Motor neuron (in vitro differentiated cells): Measurements from ENCODE around the gene GP1BA. TPM values are rescaled to one million over a fixed set of nuclear protein-coding genes. Genes with fewer than 3 reads are reported as not detected.

Experiments
- ATAC-seq, 8 experiments: fragments of 200-7000 bp; cut with Tn5 transposase; replicated peaks in 6 of 8; 2 replicates each; pipeline ENCODE4 v1.8.0; 2021; ENCODE audit warnings: mild to moderate bottlenecking in 8 of 8, moderate library complexity in 8 of 8
- H3K27ac ChIP-seq, 2 donors: fragments of 250-450 bp; sonication (Bioruptor Pico); 2 replicates each; pipeline ENCODE4 v1.9.0; 2021; ENCODE audit warnings: antibody characterized with exemption in 2 of 2, mild to moderate bottlenecking in 2 of 2, moderate library complexity in 1 of 2
- H3K4me1 ChIP-seq, 2 donors: fragments of 250-450 bp; sonication (Bioruptor Pico); replicated peaks in 1 of 2; 2 replicates each; pipeline ENCODE4 v1.6.1; 2021; ENCODE audit warnings: antibody characterized with exemption in 2 of 2, mild to moderate bottlenecking in 2 of 2, moderate library complexity in 1 of 2
- H3K4me3 ChIP-seq, 5 donors: fragments of 250-450 bp; sonication (Bioruptor Pico); 2 replicates each; pipeline ENCODE4 v1.9.0; 2021; ENCODE audit warnings: antibody characterized with exemption in 5 of 5, mild to moderate bottlenecking in 5 of 5, moderate library complexity in 4 of 5
- WGBS, 10 experiments: fragments of 450-650 bp; shearing (Covaris generic); methylation state at CpG; one replicate each; pipeline ENCODE4 v1.0.0; 2022; 5-methylcytosine and 5-hydroxymethylcytosine counted together
- in situ Hi-C, 9 experiments: fragments of 400-800 bp; cut with MboI; loops; one replicate each; pipeline ENCODE4 v1.15.0; 2021; ENCODE audit warnings: low sequenced_read_pairs in 9 of 9, low pct_unique_long_range_greater_than_20kb in 2 of 9; ENCODE audit not compliant: unreplicated experiment in 9 of 9
- total RNA-seq, 8 experiments: library from RNA; unstranded; fragments of 300-600 nt; gene quantifications; 2 replicates each; pipeline versions ENCODE4 v1.2.3 to v1.2.4, GENCODE V29; 2022

GP1BA gene
- total RNA-seq, 8 experiments from 2014 or later, result 0.58 to 3.5 (median 0.94) TPM

DNA sequence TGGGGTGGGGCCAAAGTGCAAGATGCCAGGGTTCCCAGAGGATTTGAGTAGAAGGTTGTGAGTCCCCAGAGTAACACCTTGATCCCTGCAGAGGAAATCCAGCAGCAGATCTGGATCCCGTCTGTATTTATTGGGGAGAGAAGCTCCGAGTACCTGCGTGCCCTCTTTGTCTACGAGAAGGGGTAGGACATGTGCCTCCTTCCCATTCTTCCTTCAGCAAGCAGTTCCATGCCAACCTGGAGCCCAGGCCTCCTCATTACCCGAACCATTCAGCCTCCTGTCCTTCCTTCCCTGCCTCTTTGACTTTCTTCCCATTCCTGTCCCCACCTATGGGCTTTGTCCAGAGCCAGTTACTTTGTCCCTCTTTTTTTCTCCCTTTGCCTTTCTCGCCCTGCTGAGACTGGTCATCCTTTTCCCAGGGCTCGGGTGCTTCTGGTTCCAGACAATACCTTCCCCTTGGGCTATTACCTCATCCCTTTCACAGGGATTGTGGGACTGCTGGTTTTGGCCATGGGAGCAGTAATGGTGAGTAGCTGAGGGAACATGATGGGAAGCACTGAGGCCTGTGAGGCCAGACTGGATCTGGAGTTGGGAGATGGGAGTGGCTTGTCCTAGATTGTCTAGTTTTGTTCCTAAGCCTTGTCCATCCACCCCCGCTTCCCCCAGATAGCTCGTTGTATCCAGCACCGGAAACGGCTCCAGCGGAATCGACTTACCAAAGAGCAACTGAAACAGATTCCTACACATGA, 10.9 kb downstream of the GP1BA start:
- H3K4me1 ChIP-seq, result peaks cover 23 to 26% of the 10 kb centered on the region in 2 donors
- WGBS, 10 experiments, result 67 to 100% (median 80%) methylated on average over 1 to 11 of the region's 13 CpGs; no CpG with 5 or more reads in 2 of the 10 experiments
- ATAC-seq, result no peak
- no peak overlapping the region for H3K4me3 ChIP-seq
- in situ Hi-C loops, result no loop called here
- H3K27ac ChIP-seq, result no peak overlapping the region

DNA sequence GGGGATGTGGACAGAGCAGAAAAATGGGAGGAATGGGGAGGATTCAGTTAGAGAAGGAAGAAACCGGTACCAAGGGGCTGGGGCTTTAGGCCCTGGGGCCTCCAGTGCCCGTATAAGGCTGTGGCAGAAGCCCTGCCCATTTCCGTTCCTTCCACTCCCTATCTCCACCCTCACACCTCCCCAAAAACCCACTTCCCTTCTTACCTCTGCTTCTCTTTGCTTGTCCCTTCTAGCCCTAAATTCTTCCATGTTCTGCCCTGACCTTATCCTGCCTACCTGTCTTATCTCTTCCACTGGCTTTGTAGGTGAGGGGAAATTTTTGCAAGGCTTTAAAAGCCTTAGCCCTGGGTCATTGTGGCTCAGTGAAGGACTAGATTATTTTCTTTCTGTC, 12.1 kb downstream of the GP1BA start:
- no peak for ATAC-seq
- peaks cover 14 to 19% of the 10 kb centered on the region in 2 donors for H3K4me1 ChIP-seq
- H3K4me3 ChIP-seq, result no peak overlapping the region
- in situ Hi-C loops, result no loop called here
- WGBS, 10 experiments, result 0 to 90% (median 60%) methylated on average over 1 to 3 of the region's 3 CpGs; no CpG with 5 or more reads in 3 of the 10 experiments
- H3K27ac ChIP-seq, result no peak overlapping the region

DNA sequence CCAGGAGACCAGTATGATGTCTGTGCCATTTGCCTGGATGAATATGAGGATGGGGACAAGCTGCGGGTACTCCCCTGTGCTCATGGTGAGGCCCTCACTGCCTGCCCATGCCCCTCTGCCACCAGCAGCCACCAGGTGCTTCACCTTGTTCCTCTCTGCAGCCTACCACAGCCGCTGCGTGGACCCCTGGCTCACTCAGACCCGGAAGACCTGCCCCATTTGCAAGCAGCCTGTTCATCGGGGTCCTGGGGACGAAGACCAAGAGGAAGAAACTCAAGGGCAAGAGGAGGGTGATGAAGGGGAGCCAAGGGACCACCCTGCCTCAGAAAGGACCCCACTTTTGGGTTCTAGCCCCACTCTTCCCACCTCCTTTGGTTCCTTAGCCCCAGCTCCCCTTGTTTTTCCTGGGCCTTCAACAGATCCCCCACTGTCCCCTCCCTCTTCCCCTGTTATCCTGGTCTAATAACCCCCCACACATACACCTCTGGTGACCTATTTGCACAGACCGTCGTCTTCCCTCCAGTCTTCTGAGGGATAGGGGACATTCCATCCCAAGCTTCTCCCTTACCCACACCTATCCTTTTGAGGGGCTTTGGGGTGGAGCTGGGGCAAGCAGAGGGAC, 12.6 kb downstream of the GP1BA start:
- Histone ChIP-seq H3K27ac (no peak overlapping the region), H3K4me1 (peaks cover 14 to 19% of the 10 kb centered on the region in 2 donors), H3K4me3 (no peak overlapping the region)
- no peak for ATAC-seq
- WGBS, 10 experiments, result 75 to 100% (median 80%) methylated on average over 2 to 4 of the region's 8 CpGs; no CpG with 5 or more reads in 7 of the 10 experiments
- in situ Hi-C loops, result no loop called here

DNA sequence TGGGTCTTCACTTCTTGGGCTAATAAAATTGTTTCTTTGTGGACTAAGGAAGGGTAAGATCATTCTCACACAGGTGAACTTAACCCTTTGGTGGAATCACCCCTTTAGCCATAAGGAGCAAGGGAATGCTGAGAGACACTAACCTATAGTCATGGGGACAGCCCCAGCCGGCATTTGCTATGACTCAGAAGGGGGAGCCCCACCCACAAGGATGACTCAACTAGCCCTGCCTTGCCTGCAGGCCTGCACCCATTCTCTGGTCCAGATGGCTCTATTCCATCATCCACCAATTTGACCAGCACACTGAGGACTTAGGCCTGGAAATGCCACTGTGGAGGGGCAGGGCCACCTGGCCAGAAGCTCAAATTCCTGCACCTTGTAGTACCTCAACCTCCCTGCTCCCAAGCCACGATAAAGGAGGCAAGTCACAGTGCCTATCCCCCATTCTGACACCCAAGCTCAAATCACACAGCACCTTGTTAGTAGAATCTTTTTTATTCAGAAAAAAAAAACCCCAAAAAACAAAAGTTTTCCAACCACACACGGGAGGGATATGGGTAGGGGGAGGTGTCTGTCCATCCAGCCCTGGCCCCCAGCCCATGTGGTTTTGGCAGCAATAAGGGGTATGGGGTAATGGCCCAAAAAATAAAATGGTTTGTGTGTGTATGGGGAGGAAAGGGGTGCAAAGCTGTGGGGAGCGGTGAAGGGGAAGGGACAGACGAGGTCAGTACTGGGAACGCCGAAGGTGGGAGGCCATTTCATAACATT, 13.3 kb downstream of the GP1BA start:
- Histone ChIP-seq H3K4me1 (peaks cover 18 to 22% of the 10 kb centered on the region in 2 donors), H3K27ac (no peak overlapping the region), H3K4me3 (no peak overlapping the region)
- in situ Hi-C loops, result no loop called here
- ATAC-seq, result peak in 6 of 8 experiments; percentile 8 to 20 (median 10)
- 0 to 100% (median 27%) methylated on average over 1 to 2 of the region's 7 CpGs; no CpG with 5 or more reads in 4 of the 10 experiments for WGBS, 10 experiments

DNA sequence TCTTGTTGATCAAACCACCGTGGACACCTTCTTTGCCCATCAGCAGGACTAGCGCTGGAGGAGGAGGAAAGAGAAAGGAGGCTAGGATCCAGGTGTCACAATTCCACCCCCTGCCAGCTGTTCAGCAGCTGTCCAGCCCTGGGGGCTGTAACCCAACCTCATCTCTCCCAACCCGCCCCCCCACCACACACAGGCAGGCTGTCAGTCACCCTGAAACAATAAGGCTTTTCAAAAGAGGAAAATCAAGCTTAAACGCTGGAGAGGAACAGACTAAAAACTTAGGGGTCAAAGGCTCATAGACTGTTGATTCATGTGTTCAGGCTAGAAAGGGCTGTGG, 13.8 kb downstream of the GP1BA start:
- Histone ChIP-seq H3K4me1 (peaks cover 24 to 28% of the 10 kb centered on the region in 2 donors), H3K4me3 (no peak overlapping the region), H3K27ac (no peak overlapping the region)
- 0 to 59% (median 0%) methylated on average over 1 to 2 of the region's 4 CpGs; no CpG with 5 or more reads in 7 of the 10 experiments for WGBS, 10 experiments
- in situ Hi-C loops, result no loop called here
- ATAC-seq, result no peak

DNA sequence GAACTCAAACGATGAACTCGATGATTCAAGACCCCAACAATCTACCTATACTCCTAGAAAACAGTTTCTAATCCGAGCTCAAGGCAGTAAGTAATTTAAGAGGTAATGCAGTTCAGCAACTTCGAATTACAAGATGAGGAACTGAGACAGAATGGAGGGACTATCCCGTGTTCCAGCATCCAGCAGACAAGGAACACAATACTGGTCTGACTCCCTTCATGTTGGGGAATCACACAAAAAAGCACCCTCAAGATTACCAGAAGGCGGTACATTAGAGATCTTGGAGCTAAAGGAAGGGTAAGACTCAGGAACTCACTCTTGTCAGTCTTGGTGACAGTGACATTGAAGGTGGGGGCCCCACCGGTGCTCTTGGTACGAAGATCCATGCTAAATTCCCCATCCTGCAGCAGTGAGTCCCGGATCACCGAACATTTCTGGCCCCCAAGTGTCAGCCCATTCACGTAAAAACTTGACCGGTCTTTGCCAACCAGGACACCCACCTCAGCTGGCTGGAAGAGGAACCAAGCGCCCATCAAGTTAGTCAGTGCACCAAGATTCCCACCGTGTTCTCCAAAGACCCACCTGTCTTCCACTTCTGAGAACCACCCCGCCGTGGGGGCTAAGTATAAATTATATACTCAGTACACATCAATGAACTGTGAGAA, 14.4 kb downstream of the GP1BA start:
- ATAC-seq, result no peak
- H3K27ac ChIP-seq, result no peak overlapping the region
- peaks cover 24 to 30% of the 10 kb centered on the region in 2 donors for H3K4me1 ChIP-seq
- in situ Hi-C loops, result no loop called here
- WGBS, 10 experiments, result 8 to 73% (median 34%) methylated on average over 3 to 14 of the region's 16 CpGs; no CpG with 5 or more reads in 1 of the 10 experiments
- H3K4me3 ChIP-seq, result peak overlapping the region; percentile 63 to 94 (median 90)

DNA sequence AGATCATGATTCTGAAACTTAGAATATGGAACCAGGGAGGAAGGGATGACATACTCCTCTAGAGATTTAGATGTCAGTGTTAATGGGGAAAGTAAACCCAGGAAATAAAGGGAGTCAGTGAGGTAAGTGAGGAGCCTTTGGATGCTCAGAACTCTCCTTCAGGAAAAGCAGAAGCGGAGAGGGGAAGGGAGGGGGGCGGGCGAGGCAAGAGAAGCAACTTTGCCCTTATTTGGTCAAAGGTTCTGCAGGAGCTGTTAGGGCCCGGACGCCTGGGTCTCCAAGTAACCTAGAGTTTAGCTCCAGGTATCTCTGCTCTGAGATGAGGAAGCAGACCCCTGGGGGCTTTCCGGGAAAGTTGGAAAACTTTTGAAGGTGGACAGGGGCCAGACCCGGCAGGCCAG, 14.9 kb downstream of the GP1BA start:
- peaks cover 27 to 31% of the 10 kb centered on the region in 2 donors for H3K4me1 ChIP-seq
- H3K4me3 ChIP-seq, result peak overlapping the region; percentile 63 to 94 (median 90)
- in situ Hi-C loops, result no loop called here
- H3K27ac ChIP-seq, result peak overlapping the region in 1 of 2 donors; percentile 95
- WGBS, 10 experiments, result 0% methylated on average over 2 of the region's 7 CpGs; no CpG with 5 or more reads in 9 of the 10 experiments
- no peak for ATAC-seq

DNA sequence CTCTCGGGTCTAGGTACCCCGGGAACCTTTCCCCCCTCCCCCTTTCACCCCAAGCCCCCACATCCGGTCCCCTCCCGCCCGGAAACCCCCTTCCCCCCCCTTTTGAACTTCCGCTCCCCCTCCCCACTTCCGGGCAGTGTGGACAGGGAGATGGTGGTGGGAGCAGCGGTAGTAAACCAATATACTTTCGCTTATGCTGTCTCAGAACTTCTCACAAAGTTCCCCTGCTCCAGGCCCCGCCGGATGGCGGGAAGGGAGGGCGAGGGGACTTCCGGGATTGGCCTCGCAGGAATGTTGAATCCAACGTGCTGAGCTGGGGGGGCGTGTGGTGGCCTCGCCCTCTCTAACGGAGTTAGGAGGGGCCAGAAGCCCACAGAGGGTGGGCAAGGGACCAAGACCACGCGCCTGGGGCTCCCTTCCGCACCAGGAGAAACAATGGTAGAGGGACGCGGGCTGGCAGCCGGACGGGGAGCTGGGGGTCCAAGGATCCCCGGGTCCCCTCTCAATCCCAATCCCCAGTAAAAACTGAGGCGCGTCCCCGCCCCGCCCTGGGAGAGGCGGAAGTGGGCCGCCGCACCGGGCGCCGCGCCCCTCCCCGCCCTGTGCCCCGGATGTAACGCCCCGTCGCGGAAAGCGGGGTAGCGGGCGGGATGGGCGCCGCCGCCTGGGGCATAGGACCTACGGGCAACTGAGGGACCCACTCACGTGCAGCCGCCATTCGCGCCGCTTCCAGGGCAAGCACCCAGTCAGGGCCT, 15.5 kb downstream of the GP1BA start:
- peak overlapping the region; percentile 63 to 94 (median 90) for H3K4me3 ChIP-seq
- peak; percentile 2 to 7 (median 5) for ATAC-seq
- peak overlapping the region; percentile 94 to 95 for H3K27ac ChIP-seq
- in situ Hi-C loops, result no loop called here
- H3K4me1 ChIP-seq, result peaks cover 31 to 32% of the 10 kb centered on the region in 2 donors
- 0% methylated on average over 1 of the region's 56 CpGs; no CpG with 5 or more reads in 9 of the 10 experiments for WGBS, 10 experiments

DNA sequence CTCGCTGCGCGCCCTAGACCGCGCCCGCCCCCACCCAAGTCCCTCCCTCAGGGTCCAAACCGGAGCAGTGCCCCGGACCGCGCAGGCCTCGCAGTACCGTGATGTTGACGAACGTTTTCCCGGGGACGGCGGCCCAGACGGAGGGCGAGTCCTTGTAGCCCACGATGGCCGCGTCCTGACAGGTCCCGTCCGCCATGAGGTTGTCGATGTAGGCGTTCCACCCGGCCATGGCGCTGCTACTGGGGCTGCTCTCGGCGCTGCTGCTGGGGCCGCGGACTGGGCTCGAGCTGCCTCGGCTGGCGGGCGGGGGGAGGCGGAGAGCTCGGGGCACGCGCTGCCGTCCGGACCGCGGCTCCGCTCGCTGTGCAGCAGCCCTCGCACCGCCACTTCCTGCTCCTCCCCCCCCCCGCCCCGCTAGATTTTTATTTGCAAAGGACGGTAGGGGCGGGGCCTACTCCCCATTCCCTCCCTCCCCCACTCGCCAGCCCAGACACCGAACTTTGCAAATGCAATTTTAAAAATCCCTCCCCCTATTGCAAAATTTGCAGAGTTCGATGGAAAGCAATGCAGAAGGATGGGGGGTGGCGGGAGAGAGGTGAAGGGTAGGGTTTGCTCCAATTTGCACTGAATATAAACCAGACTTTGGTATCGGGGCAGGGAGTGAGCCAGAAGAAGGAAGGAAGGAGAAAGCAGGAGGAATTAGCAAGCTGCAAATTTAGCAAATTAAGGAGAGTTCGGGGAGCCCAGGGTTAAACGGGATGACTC, 16.3 kb downstream of the GP1BA start, which contains the start of gene PFN1:
PFN1 (minus strand) TSS at position 365 of the 765 bp plus-strand sequence; CDS start at position 229, 136 bp downstream.
- Histone ChIP-seq H3K4me1 (peaks cover 31 to 32% of the 10 kb centered on the region in 2 donors), H3K27ac (peak within 1 kb of the TSS; percentile 94 to 95), H3K4me3 (peak within 1 kb of the TSS; percentile 63 to 94 (median 90))
- 0 to 4% (median 0%) methylated on average over 1 to 4 of the region's 59 CpGs; no CpG with 5 or more reads in 5 of the 10 experiments for WGBS, 10 experiments
- in situ Hi-C loops, result no loop called here
- peak; percentile 14 to 57 (median 43) for ATAC-seq

DNA sequence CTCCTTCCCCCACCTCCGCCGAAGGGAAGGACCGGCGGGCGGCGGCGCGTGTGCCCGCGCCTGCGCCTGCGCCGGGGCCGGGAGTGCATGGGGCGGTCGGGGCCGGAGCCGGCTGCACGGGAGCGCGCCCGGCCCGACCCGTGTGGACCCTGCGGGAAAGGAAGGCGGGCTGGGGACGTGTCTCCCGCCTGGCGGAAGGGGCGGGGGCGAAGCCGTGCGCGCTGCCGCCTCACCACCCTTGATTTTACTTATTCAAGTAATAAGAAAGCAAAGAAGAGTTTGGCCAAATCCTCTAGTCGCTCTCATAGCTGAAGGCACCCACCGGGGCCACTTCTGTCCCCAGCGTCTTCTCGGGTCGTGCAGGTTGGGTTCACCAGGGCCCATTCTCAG, 16.8 kb downstream of the GP1BA start:
- peak; percentile 43 to 81 (median 72) for ATAC-seq
- WGBS, 10 experiments, result 0% methylated on average over 1 to 3 of the region's 40 CpGs; no CpG with 5 or more reads in 7 of the 10 experiments
- Histone ChIP-seq H3K4me3 (peak overlapping the region; percentile 63 to 94 (median 90)), H3K27ac (peak overlapping the region; percentile 94 to 95), H3K4me1 (peaks cover 31 to 32% of the 10 kb centered on the region in 2 donors)
- in situ Hi-C loops, result no loop called here

DNA sequence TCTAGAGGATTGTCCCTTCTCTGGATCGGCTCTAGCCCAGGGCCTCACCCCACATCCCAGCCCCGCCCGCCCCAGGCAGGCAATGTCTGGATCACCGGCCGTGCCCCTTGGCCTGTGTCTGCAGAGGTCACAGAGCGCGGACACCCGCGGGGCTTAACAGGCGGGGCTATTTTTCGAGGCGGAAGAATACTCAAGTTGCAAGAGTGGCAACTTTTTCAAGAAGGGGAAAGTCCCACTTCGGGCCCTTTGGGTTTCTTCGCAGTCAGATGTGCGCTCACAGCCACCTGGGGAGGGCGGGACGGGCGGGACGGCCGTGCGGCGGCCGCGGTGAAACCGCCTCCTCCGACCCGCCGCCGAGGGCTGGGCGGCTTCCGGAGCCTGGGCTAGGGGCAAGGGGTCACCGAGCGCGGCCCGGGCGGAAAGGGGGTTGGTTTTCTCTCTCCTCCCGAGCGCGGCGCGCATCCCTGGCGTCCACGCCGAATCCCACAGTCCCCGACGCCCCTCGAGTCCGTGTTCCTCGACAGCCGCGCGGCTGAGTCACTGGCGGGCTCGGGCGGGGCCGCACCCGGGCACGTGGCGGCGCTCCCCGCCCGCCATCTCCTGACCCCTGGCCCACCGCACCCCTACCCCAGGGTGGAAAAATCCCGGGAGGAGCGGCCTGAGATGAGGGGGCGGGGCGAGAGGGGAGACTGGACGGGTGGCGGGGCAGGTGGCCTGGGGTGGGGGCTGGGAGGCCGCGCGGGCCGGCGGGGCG, 17.4 kb downstream of the GP1BA start:
- Histone ChIP-seq H3K4me3 (peak overlapping the region; percentile 63 to 94 (median 90)), H3K4me1 (peaks cover 31 to 32% of the 10 kb centered on the region in 2 donors), H3K27ac (peak overlapping the region; percentile 94 to 95)
- whole genome bisulfite sequencing, 10 experiments, result no CpG with 5 or more reads among the region's 75 CpGs
- in situ Hi-C loops, result loop anchor here in 1 of 9 experiments (25.0 kb wide), 1 partner anchor 113 kb away; no protein-coding TSS in a partner anchor
- peak; percentile 13 to 54 (median 30) for ATAC-seq
